Fibroblast of skin of abdomen (primary cell): Measurements from ENCODE around the gene FAM174A.

Experiments used
- DNase-seq: peaks from one replicate; pipeline ENCODE4 v3.0.0-alpha.2; 2013

Gene FAM174A

GRCh38 chr5:100576217-100576751, 41.1 kb downstream of the FAM174A start:
- peak; percentile 12 for DNase-seq

GRCh38 chr5:100577506-100577905, 42.3 kb downstream of the FAM174A start:
- DNase-seq: no peak

- DNase-seq: no peak
These were observed 48.9 kb downstream of the FAM174A start for GRCh38 chr5:100584069-100584468.

- no peak for DNase-seq
These were observed 49.7 kb downstream of the FAM174A start for GRCh38 chr5:100584889-100585288.

GRCh38 chr5:100590867-100591266, 55.7 kb downstream of the FAM174A start:
- no peak for DNase-seq

- peak; percentile 90 for DNase-seq
These were observed 60.1 kb downstream of the FAM174A start for GRCh38 chr5:100595152-100595811.

- no peak for DNase-seq
These were observed 60.6 kb downstream of the FAM174A start for GRCh38 chr5:100595812-100596173.

- no peak for DNase-seq
These were observed 63.3 kb downstream of the FAM174A start for GRCh38 chr5:100598446-100598845.

- DNase-seq: no peak
These were observed 65.3 kb downstream of the FAM174A start for GRCh38 chr5:100600298-100600994.

- DNase-seq: no peak
These were observed 68.0 kb downstream of the FAM174A start for GRCh38 chr5:100603141-100603540.

GRCh38 chr5:100604021-100604420, 68.8 kb downstream of the FAM174A start:
- DNase-seq: peak; percentile 16

- no peak for DNase-seq
These were observed 74.4 kb downstream of the FAM174A start for GRCh38 chr5:100609594-100609993.

- DNase-seq: no peak
These were observed 79.1 kb downstream of the FAM174A start for GRCh38 chr5:100614308-100614707.

- DNase-seq: peak; percentile 33
These were observed 80.2 kb downstream of the FAM174A start for GRCh38 chr5:100615362-100615761.

GRCh38 chr5:100616291-100616690, 81.1 kb downstream of the FAM174A start:
- no peak for DNase-seq

GRCh38 chr5:100616981-100617380, 81.8 kb downstream of the FAM174A start:
- DNase-seq: no peak

GRCh38 chr5:100623719-100624118, 88.5 kb downstream of the FAM174A start:
- peak; percentile 39 for DNase-seq

GRCh38 chr5:100634937-100635534, 99.9 kb downstream of the FAM174A start:
- DNase-seq: peak; percentile 1
